Panc1 (cell line): ENCODE data around the gene CSHL1.

ENCODE experiments used
- POLR2AphosphoS5 ChIP-seq: IDR thresholded peaks from 2 replicates; pipeline ENCODE4 v1.6.1; 2012; ENCODE audit warnings: mild to moderate bottlenecking, low read depth, low read length, moderate library complexity
- TF ChIP-seq, protein P1 (sequence below): fragments of 450-650 bp; IDR thresholded peaks from 2 replicates; pipeline ENCODE4 v1.5.1; 2017; ENCODE audit warnings: mild to moderate bottlenecking

- TF ChIP-seq, protein P1, sequence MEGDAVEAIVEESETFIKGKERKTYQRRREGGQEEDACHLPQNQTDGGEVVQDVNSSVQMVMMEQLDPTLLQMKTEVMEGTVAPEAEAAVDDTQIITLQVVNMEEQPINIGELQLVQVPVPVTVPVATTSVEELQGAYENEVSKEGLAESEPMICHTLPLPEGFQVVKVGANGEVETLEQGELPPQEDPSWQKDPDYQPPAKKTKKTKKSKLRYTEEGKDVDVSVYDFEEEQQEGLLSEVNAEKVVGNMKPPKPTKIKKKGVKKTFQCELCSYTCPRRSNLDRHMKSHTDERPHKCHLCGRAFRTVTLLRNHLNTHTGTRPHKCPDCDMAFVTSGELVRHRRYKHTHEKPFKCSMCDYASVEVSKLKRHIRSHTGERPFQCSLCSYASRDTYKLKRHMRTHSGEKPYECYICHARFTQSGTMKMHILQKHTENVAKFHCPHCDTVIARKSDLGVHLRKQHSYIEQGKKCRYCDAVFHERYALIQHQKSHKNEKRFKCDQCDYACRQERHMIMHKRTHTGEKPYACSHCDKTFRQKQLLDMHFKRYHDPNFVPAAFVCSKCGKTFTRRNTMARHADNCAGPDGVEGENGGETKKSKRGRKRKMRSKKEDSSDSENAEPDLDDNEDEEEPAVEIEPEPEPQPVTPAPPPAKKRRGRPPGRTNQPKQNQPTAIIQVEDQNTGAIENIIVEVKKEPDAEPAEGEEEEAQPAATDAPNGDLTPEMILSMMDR, result no peak
- no peak for TF ChIP-seq POLR2AphosphoS5
Measured at GRCh38 chr17:63960430-63960829, 49.4 kb upstream of the CSHL1 start.
